ENCODE data around the gene MAP3K15.
"Not testable (repeated sequence)": the region's sequence is repeated elsewhere in the genome, so short reads cannot be mapped to it uniquely, and the experiment has no call there.

The MAP3K15 gene

DNA sequence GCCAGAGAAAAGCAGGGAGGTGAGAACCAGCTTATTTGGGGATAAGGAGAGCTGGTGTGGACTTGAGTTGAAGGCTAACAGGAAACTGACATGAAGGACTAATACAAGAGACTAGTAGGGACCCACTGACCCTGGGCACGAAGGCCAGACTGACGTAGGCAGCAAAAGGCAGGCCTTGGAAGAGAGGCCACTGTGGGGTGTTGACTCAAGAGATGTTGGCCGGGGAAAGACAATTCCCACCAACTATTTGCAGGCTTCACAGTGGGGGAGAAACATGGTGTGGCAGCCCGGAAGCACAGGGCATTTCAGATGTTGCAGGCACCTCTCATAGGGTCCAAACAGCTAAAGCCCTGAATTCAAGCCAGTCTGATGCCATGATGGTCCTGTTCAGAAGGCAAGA lies 24.4 kb upstream of the MAP3K15 start:
- DNase-seq (ENCODE audit: low read depth), result no peak

GRCh38 chrX:19535476-19535875 lies 20.2 kb upstream of the MAP3K15 start:
- no peak for DNase-seq (ENCODE audit: low read depth)

- DNase-seq (ENCODE audit: low read depth), result no peak
Measured at GRCh38 chrX:19532709-19533108, 17.4 kb upstream of the MAP3K15 start.

DNA sequence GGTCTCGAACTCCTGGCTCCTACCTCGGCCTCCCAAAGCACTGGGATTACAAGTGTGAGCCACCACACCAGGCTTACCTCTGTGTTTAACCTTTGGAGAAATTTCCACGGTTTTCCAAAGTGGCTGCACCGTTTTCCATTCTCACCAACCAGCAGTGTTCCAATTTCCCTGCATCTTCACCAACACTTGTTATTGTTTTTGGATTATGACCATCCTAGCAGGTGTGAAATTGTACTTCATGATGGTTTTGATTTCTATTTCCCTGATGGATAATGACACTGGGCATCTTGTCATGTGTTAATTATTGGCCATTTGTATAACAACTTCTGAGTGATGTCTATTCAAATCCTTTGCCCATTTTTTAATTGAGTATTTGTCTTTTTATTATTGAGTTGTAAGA lies 2.7 kb upstream of the MAP3K15 start:
- DNase-seq (ENCODE audit: low read depth), result no peak

- no peak for DNase-seq (ENCODE audit: low read depth)
Measured at GRCh38 chrX:19515615-19516105, 352 bp upstream of the MAP3K15 start.

DNA sequence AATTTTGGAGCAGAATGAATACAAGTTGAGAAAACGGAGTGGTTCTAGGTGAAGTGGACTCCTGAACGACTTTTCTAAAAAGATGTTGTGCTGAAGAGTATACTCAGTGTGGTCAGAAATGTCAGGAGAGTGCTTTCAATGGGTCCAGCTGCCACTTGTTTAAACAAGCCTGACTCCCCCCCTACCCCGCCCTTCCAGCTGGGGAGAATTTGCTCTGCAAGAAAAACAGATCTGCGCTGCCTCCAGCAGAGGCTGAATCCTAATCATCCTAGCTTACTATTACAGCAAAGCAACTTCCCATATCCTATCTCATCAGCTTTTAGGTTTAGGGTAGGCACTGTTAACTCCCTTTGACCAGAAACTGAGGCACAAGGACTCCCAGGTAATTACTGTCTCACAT lies 1.9 kb downstream of the MAP3K15 start:
- no peak for DNase-seq (ENCODE audit: low read depth)

- DNase-seq (ENCODE audit: low read depth), result no peak
Measured at GRCh38 chrX:19512961-19513360, 2.3 kb downstream of the MAP3K15 start.

- no peak for DNase-seq (ENCODE audit: low read depth)
Measured at GRCh38 chrX:19512359-19512758, 2.9 kb downstream of the MAP3K15 start.

GRCh38 chrX:19511796-19512195 lies 3.5 kb downstream of the MAP3K15 start:
- DNase-seq (ENCODE audit: low read depth), result not testable (repeated sequence)

- no peak for DNase-seq (ENCODE audit: low read depth)
Measured at GRCh38 chrX:19496711-19497110, 18.6 kb downstream of the MAP3K15 start.

GRCh38 chrX:19487520-19488200 lies 27.6 kb downstream of the MAP3K15 start:
- DNase-seq (ENCODE audit: low read depth), result no peak

DNA sequence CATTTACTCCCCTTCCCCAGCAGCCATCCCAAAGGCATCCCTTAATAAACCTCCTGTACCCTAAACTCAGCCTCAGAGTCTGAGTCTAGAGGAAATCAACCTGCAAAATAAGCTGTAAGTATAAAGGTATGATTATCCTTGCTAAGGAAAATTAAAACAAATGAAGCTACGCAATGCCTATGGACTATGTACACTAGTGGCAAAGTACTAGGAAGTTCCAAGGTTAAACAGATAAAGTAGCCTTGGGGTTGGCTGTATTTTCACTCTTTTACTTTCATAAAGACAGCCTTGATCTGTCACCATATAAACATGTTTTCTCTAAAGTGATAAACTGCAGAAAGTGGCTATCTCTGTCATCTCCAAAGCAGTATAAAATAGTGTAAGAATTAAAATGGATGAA lies 35.9 kb downstream of the MAP3K15 start:
- no peak for DNase-seq (ENCODE audit: low read depth)

DNA sequence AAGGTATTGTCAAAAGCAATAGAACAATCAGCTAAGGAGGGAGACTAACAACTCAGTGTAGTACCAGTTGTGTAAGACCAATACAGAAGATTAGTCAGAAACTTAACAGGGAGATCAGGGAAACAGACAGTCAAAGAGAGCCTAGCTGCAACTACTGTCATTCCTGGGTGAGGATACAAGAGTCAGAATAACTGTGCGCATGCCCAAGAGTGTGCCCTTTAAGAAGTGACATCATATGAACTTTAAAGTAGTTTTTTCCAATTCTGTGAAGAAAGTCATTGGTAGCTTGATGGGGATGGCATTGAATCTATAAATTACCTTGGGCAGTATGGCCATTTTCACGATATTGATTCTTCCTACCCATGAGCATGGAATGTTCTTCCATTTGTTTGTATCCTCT lies 46.9 kb downstream of the MAP3K15 start:
- DNase-seq (ENCODE audit: low read depth), result not testable (repeated sequence)

- no peak for DNase-seq (ENCODE audit: low read depth)
Measured at GRCh38 chrX:19462879-19463278, 52.4 kb downstream of the MAP3K15 start.

GRCh38 chrX:19462231-19462630 lies 53.1 kb downstream of the MAP3K15 start:
- no peak for DNase-seq (ENCODE audit: low read depth)

DNA sequence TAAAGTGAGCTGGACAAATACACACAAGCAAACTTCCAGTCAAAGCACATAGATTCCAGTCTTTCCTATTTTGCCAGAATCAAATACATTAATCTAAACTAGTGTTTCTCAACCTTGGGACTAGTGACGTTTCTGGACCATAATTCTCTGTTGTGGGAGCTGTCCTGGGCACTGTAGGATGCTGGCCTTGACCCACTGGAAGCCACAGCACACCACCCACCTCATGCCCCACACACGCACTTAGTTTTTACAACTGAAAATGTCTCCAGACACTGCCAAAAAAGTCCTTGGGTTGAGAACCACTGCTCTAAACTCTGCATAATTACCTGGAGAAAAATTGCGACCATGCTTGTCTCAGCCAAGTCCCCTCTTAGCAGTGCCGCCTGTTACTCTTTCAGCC lies 57.6 kb downstream of the MAP3K15 start:
- no peak for DNase-seq (ENCODE audit: low read depth)

GRCh38 chrX:19448077-19448476 lies 67.2 kb downstream of the MAP3K15 start:
- DNase-seq (ENCODE audit: low read depth), result no peak

GRCh38 chrX:19446397-19446796 lies 68.9 kb downstream of the MAP3K15 start:
- DNase-seq (ENCODE audit: low read depth), result no peak

DNA sequence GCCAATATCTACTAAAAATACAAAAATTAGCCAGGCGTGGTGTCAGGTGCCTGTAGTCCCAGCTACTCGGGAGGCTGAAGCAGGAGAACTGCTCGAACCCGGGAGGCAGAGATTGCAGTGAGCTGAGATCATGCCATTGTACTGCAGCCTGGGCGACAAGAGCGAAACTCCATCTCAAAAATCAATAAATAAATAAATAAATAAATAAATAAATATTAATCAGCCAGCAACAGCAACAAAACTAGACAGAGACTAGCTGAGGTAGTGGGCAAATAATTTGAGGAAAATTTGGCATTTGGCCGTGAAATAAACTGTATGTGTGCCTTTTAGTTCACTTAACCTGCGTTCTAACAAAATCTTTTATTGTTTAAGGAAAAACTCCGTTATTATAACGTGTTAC lies 69.5 kb downstream of the MAP3K15 start:
- not testable (repeated sequence) for DNase-seq (ENCODE audit: low read depth)

GRCh38 chrX:19443869-19444526 lies 71.3 kb downstream of the MAP3K15 start:
- no peak for DNase-seq (ENCODE audit: low read depth)

GRCh38 chrX:19440713-19441112 lies 74.6 kb downstream of the MAP3K15 start:
- DNase-seq (ENCODE audit: low read depth), result no peak

- DNase-seq (ENCODE audit: low read depth), result not testable (repeated sequence)
Measured at GRCh38 chrX:19422661-19423060, 92.6 kb downstream of the MAP3K15 start.

- no peak for DNase-seq (ENCODE audit: low read depth)
Measured at GRCh38 chrX:19410259-19410658, 105.0 kb downstream of the MAP3K15 start.

DNA sequence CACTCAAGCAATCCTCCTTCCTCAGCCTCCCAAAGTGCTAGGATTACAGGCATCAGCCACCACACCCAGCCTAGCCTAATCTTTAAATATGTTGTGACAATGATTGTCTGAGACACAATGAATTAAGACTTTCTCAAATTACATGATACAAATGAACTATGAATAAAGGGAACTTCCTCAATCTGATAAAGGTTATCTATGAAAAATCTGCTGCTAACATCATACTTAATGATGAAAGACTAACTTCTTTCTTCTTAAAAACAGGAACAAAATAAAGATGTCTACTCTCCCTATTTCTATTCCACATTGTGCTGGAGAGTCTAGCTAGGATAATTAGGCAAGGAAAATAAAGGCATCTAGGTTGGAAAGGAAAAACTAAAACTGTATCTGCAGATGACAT lies 111.6 kb downstream of the MAP3K15 start:
- DNase-seq (ENCODE audit: low read depth), result no peak
